Progenitor cell of endocrine pancreas (in vitro differentiated cells): Measurements from ENCODE around the gene VWA8. TPM values are rescaled to one million over a fixed set of nuclear protein-coding genes. Genes with fewer than 3 reads are reported as not detected.

Experiments
- DNase-seq: peaks from one replicate; pipeline ENCODE4 v3.0.0; 2021; ENCODE audit warnings: low spot score; ENCODE audit not compliant: unreplicated experiment
- H3K27ac Mint-ChIP-seq: 2 replicates; pipeline ENCODE4 v1.8.0; 2021; ENCODE audit warnings: mild to moderate bottlenecking, moderate library complexity, mixed read lengths
- H3K27me3 Mint-ChIP-seq: 2 replicates; pipeline ENCODE4 v1.8.0; 2021; ENCODE audit warnings: mixed read lengths
- H3K36me3 Mint-ChIP-seq: 2 replicates; pipeline ENCODE4 v1.8.0; 2022; ENCODE audit warnings: mixed read lengths; ENCODE audit not compliant: insufficient read depth
- H3K4me1 Mint-ChIP-seq: 2 replicates; pipeline ENCODE4 v1.8.0; 2021; ENCODE audit warnings: low read depth, mixed read lengths
- H3K4me3 Mint-ChIP-seq: 2 replicates; pipeline ENCODE4 v1.8.0; 2021; ENCODE audit warnings: low read depth, mild to moderate bottlenecking, moderate library complexity, mixed read lengths
- H3K9me3 Mint-ChIP-seq: 2 replicates; pipeline ENCODE4 v1.8.0; 2021; ENCODE audit warnings: low read depth, mixed read lengths
- total RNA-seq: library from RNA; stranded (reverse); gene quantifications from 2 replicates; pipeline ENCODE4 v1.2.1, GENCODE V29; 2021
- TF ChIP-seq, protein P1 (sequence below): fragments of 200-600 bp; sonication (generic); IDR thresholded peaks from one replicate; pipeline ENCODE4 v1.5.0; 2021; ENCODE audit warnings: antibody characterized with exemption, mild to moderate bottlenecking; ENCODE audit not compliant: unreplicated experiment

The VWA8 gene
- total RNA-seq, 1 donor from 2014 or later, result 24.1 TPM

- Mint-ChIP-seq H3K4me1 (peaks cover 9% of the 10 kb centered on the region), H3K4me3 (no peak overlapping the region), H3K36me3 (peaks cover 8% of the 10 kb centered on the region), H3K27ac (no peak overlapping the region), H3K9me3 (peaks cover 4% of the 10 kb centered on the region), H3K27me3 (no peaks in the 10 kb centered on the region)
- TF ChIP-seq, protein P1, sequence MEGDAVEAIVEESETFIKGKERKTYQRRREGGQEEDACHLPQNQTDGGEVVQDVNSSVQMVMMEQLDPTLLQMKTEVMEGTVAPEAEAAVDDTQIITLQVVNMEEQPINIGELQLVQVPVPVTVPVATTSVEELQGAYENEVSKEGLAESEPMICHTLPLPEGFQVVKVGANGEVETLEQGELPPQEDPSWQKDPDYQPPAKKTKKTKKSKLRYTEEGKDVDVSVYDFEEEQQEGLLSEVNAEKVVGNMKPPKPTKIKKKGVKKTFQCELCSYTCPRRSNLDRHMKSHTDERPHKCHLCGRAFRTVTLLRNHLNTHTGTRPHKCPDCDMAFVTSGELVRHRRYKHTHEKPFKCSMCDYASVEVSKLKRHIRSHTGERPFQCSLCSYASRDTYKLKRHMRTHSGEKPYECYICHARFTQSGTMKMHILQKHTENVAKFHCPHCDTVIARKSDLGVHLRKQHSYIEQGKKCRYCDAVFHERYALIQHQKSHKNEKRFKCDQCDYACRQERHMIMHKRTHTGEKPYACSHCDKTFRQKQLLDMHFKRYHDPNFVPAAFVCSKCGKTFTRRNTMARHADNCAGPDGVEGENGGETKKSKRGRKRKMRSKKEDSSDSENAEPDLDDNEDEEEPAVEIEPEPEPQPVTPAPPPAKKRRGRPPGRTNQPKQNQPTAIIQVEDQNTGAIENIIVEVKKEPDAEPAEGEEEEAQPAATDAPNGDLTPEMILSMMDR, result no peak
- DNase-seq, result no peak
These were observed 306.1 kb downstream of the VWA8 start for GRCh38 chr13:41654796-41655195.

GRCh38 chr13:41652735-41653361 is 308.1 kb downstream of the VWA8 start:
- DNase-seq, result no peak
- H3K9me3 Mint-ChIP-seq, result peaks cover 4% of the 10 kb centered on the region

GRCh38 chr13:41651413-41652058 is 309.4 kb downstream of the VWA8 start:
- TF ChIP-seq, protein P1, result no peak
- H3K36me3 Mint-ChIP-seq, result peaks cover 8% of the 10 kb centered on the region
- peaks cover 4% of the 10 kb centered on the region for H3K9me3 Mint-ChIP-seq
- DNase-seq, result no peak
- H3K27me3 Mint-ChIP-seq, result no peaks in the 10 kb centered on the region
- H3K4me3 Mint-ChIP-seq, result no peak overlapping the region
- H3K27ac Mint-ChIP-seq, result no peak overlapping the region
- peaks cover 26% of the 10 kb centered on the region for H3K4me1 Mint-ChIP-seq

More at GRCh38 chr13:41652735-41653361, 308.1 kb downstream of the VWA8 start:
- Mint-ChIP-seq H3K27me3 (no peaks in the 10 kb centered on the region), H3K27ac (no peak overlapping the region), H3K4me3 (no peak overlapping the region), H3K36me3 (peaks cover 8% of the 10 kb centered on the region), H3K4me1 (peaks cover 20% of the 10 kb centered on the region)
- TF ChIP-seq, protein P1, result peak; percentile 61

DNA sequence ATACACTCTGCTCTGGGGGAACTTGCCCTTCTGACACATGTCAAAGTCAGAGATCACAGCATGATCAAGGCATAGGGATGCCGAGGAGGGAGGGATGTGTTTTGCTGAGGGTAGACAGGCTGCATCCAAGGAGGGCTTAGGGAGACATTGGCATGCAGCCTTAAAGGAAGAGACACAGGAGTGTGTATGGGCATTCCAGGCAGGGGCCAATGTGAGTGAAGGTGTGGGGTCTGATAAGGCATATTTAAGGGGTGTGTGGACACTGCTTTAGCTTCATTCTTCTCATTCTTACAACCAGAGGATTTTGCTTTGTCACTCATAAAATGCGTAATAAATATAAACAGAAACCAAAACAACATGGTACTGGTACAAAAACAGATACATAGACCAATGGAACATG is 310.2 kb downstream of the VWA8 start:
- Mint-ChIP-seq H3K9me3 (peaks cover 4% of the 10 kb centered on the region), H3K27me3 (no peaks in the 10 kb centered on the region), H3K4me1 (peaks cover 26% of the 10 kb centered on the region), H3K27ac (no peak overlapping the region), H3K36me3 (peaks cover 8% of the 10 kb centered on the region), H3K4me3 (no peak overlapping the region)
- DNase-seq, result no peak
- TF ChIP-seq, protein P1, result no peak

- Mint-ChIP-seq H3K27ac (no peak overlapping the region), H3K4me3 (no peak overlapping the region), H3K9me3 (peaks cover 2% of the 10 kb centered on the region), H3K27me3 (no peaks in the 10 kb centered on the region), H3K4me1 (peaks cover 32% of the 10 kb centered on the region), H3K36me3 (peaks cover 6% of the 10 kb centered on the region)
- TF ChIP-seq, protein P1, result peak; percentile 51
- no peak for DNase-seq
These were observed 311.2 kb downstream of the VWA8 start for GRCh38 chr13:41649659-41650058.
